HG03432 (cell line): Measurements from ENCODE around the gene KAZN.

Experiments used
- ATAC-seq: cut with Tn5 transposase; IDR thresholded peaks from one replicate; pipeline ENCODE4 v1.9.1; 2021; ENCODE audit warnings: mild to moderate bottlenecking, moderate library complexity; ENCODE audit not compliant: unreplicated experiment

The KAZN gene

GRCh38 chr1:14639291-14640050 lies 41.0 kb downstream of the KAZN start:
- ATAC-seq = no peak

- ATAC-seq = no peak
These were observed 44.2 kb downstream of the KAZN start for GRCh38 chr1:14642712-14643111.

DNA sequence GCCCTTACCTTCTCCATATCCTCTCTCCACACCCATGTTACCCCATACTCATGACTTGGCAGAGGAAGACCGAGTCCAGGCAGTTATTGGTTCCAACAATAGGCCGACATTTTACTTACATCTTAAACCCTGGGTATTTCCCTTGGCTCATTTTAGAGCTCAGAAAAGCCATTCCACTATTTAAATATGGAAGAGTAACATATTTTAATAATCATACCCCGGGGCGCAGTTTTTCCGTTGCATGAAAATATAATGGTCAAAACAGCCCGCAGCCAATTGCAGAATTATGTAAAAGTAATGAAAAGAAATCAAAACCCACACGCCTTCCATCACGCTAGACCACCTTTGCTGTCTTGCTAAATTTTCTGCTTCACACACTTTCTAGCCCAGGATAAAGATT lies 48.5 kb downstream of the KAZN start:
- ATAC-seq = no peak

DNA sequence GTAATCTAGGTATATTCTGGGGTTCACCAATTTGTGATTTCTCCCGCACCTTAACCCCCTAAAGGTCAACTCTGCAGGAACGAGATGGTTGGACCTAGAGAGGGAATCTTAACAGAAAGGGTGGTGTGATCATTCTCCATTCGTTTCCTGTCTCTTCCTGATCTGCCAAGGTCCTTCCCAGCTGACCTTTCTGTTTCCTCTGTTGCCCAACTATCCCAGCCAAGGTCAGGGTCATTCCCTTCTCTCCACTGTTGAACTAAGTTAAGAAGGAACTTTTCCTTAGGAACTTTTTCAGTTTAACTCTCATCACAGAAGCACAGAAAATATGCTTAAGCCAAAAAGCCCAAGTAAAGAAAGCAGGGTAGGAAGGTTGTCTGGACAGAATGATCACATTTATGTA lies 49.3 kb downstream of the KAZN start:
- no peak for ATAC-seq

GRCh38 chr1:14648391-14648790 lies 49.9 kb downstream of the KAZN start:
- no peak for ATAC-seq

DNA sequence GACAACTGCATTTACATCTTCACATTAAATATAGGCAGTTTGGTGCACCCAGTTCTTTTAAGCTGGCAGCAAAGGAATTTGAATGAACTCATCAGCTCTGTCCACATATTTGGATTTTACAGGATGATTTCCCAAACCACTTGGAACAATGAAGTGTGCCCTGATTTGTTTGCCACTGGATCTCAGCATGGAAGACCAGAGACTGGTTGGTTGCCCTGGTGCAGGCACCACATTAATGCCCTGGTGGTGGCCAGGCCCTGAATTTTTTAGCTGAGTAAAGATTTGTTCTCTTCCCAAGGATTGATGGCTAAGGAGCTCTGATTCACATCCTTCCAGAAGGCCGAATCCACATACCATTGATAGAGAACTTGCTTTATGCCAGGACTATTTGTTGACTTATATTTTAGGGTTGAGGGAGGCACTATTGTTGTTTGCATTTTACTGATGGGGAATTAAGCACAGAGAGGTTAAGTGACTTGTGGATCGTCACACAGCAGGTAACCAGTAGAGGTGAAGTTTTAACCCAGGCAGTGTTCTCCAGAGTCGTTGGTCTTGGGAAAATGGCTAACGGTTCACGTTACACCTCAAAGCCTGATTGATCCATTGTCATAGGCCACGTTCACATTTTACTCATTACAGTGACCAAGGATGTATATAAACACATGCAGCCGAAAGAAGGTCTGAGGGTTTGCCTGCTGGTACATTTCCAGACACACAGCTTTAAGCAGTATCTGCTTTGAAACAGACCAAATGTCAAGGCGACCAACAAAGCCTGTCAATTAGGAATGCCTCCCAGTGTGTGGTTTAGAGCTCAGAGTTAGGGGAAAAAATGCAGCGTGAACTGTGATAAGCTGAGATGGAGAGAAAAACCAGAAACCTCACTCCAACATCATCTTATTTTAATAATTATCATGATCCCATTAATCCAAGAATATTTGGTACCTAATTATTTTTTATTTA lies 50.7 kb downstream of the KAZN start:
- no peak for ATAC-seq

- no peak for ATAC-seq
These were observed 51.5 kb downstream of the KAZN start for GRCh38 chr1:14649976-14650375.

GRCh38 chr1:14650951-14651350 lies 52.5 kb downstream of the KAZN start:
- no peak for ATAC-seq

DNA sequence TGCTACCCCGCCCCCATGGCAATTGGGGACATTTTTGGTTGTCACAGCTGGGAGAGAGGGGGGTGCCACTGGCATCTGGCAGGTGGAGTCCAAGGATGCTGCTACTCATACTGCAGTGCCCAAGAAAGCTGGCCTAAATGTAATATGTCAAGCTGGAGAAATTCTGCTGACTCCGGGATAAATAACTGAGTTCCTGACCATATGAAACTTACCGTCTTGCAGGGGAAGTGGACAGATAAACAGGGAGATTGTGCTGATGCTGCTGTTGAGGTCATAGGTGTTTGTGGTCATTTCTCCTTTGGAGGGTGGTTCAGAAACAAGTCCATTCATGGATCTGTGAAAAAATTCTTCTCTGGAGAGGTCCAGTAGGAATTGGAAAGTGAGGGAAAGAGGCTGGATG lies 54.4 kb downstream of the KAZN start:
- ATAC-seq = no peak

GRCh38 chr1:14653461-14653960 lies 55.0 kb downstream of the KAZN start:
- no peak for ATAC-seq

- ATAC-seq = no peak
These were observed 56.1 kb downstream of the KAZN start for GRCh38 chr1:14654554-14654953.

DNA sequence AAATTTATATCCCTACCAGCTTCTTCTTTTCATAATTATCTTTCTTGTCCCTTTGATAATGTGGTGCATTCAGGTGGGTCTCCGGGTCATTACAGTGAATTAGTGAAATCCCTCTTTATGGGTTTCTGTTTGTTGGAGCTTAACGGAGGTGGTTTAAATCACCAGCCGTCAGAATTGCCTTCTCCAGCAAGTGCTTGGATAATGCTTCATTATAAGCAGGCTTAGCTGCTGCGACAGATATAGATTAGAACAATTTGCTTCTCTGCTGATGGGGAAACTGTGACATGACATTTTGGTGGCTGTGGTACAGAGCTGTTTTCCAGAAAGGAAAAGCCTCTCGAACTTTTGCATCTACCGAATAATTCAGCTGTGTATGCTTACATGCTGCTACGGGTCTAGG lies 56.9 kb downstream of the KAZN start:
- ATAC-seq = no peak

- ATAC-seq = no peak
These were observed 58.0 kb downstream of the KAZN start for GRCh38 chr1:14656384-14656937.

DNA sequence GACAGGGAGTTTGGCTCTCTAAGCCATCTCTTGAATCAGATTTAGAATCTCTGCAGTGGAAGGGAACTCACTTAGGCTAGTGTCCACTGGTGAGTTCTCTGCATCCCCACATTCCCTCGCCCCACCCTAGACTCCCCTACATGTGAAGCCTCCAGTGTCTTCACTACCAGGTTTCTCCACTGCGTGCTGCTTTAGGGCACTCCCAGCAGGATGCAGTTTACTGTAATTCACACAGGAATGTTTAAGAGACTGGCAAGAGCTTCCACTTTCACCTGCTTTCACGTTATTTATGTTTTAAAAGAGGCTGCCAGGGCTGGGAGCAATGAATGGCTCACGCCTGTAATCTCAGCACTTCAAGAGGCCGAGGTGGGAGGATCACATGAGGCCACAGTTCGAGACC lies 60.2 kb downstream of the KAZN start:
- no peak for ATAC-seq

DNA sequence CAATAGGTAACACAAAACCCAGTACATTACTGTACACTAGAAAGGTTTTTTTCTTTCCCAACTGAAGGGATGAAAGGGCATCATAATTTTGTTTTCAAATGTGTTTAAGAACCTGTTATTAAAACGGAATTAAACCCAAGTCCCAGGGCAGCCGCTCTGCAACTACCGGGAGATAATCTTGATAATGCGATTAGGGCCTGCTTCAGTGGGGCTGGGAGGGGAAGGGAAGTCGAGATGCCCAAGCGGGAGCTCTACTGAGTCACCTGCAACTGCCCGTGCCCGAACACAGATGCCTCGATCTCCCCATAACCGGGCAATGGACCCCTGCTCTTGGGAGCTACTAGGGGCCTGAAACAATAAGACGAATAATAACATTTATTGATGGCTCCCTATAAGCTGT lies 61.4 kb downstream of the KAZN start:
- no peak for ATAC-seq

- ATAC-seq = peak; percentile 43
These were observed 62.3 kb downstream of the KAZN start for GRCh38 chr1:14660801-14661200.

GRCh38 chr1:14661222-14661621 lies 62.7 kb downstream of the KAZN start:
- no peak for ATAC-seq

GRCh38 chr1:14662116-14662515 lies 63.6 kb downstream of the KAZN start:
- ATAC-seq = no peak

GRCh38 chr1:14663773-14664172 lies 65.3 kb downstream of the KAZN start:
- ATAC-seq = no peak

- ATAC-seq = no peak
These were observed 67.9 kb downstream of the KAZN start for GRCh38 chr1:14666373-14666772.

DNA sequence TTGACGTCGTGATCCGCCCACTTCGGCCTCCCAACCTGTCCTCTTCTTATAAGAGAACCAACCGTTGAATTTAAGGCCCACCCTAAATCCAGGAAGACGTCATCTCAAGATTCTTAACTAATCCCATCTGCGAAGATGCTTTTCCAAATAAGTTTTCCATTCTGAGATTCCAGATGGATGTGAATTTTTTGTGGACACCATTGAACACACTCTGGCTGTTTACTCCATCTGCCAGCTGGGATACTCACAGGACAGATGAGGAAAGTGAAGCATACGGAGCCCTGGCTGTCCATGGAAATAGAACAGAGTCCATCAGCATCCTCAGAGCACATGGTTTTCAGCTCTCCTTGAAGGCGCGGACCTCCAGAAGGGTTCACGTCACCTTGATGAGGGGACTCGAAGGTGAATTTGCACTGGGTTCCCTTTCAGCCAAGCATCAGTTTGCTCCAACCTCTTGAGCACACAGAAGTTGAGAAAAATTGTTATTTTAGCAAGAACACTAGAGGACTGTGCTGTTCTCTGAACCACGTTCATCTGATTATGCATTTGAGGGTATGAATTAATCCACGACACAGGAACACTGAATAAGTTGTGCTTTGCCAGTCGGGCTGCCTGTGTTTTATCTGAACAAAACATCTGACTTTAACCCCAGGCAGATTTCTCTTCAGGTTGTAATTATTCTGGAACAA lies 68.6 kb downstream of the KAZN start:
- no peak for ATAC-seq
